KMS-11 (cell line): Measurements from ENCODE around the gene ESPN.
"Not testable (repeated sequence)": the region's sequence is repeated elsewhere in the genome, so short reads cannot be mapped to it uniquely, and the experiment has no call there.

Experiments
- H2AFZ ChIP-seq: fragments of 200-600 bp; sonication (generic); 2 replicates; pipeline ENCODE4 v1.6.1; 2016; ENCODE audit warnings: antibody characterized with exemption, mixed run types, low read depth
- H3K27ac ChIP-seq: fragments of 200-600 bp; sonication (generic); 2 replicates; pipeline ENCODE4 v1.6.1; 2016; ENCODE audit warnings: mild to moderate bottlenecking, mixed run types
- H3K27me3 ChIP-seq: fragments of 200-600 bp; sonication (generic); 2 replicates; pipeline ENCODE4 v1.6.1; 2017; ENCODE audit warnings: mild to moderate bottlenecking, low read depth, mixed run types, moderate library complexity; ENCODE audit not compliant: insufficient read depth
- H3K36me3 ChIP-seq: fragments of 200-600 bp; sonication (generic); 2 replicates; pipeline ENCODE4 v1.6.1; 2017; ENCODE audit warnings: mild to moderate bottlenecking, mixed run types; ENCODE audit not compliant: insufficient read depth
- H3K4me1 ChIP-seq: fragments of 200-600 bp; sonication (generic); 2 replicates; pipeline ENCODE4 v1.6.1; 2016; ENCODE audit warnings: mild to moderate bottlenecking, low read depth, mixed run types; ENCODE audit not compliant: poor library complexity, severe bottlenecking
- H3K4me2 ChIP-seq: fragments of 200-600 bp; sonication (generic); 2 replicates; pipeline ENCODE4 v1.7.0; 2016; ENCODE audit warnings: mild to moderate bottlenecking, mixed run types
- H3K4me3 ChIP-seq: fragments of 200-600 bp; sonication (generic); IDR thresholded peaks from 2 replicates; pipeline ENCODE4 v1.6.1; 2017; ENCODE audit warnings: low read depth, low read length, mixed read lengths; ENCODE audit not compliant: insufficient read depth
- H3K79me2 ChIP-seq: fragments of 200-600 bp; sonication (generic); 2 replicates; pipeline ENCODE4 v1.6.1; 2016; ENCODE audit warnings: low read depth, mixed run types; ENCODE audit not compliant: insufficient read depth
- H3K9ac ChIP-seq: fragments of 200-600 bp; sonication (generic); 2 replicates; pipeline ENCODE4 v1.6.1; 2016; ENCODE audit warnings: mild to moderate bottlenecking, mixed run types
- H4K20me1 ChIP-seq: fragments of 200-600 bp; sonication (generic); 2 replicates; pipeline ENCODE4 v1.6.1; 2016; ENCODE audit warnings: mild to moderate bottlenecking, mixed run types; ENCODE audit not compliant: insufficient read depth
- CTCF ChIP-seq: fragments of 200-600 bp; sonication (generic); conservative IDR thresholded peaks from 2 replicates; pipeline ENCODE4 v1.6.1; 2017; ENCODE audit warnings: low read depth, mild to moderate bottlenecking, antibody characterized with exemption, low read length, moderate library complexity, mixed read lengths

Gene ESPN

GRCh38 chr1:6490181-6491080 lies 65.9 kb downstream of the ESPN start:
- Histone ChIP-seq H3K4me2 (peak overlapping the region; percentile 95), H3K36me3 (no peaks in the 10 kb centered on the region), H3K4me1 (peaks cover 10% of the 10 kb centered on the region), H3K27me3 (peaks cover 8% of the 10 kb centered on the region), H3K79me2 (no peaks in the 10 kb centered on the region), H3K9ac (peak overlapping the region; percentile 63; the same call in 1 of the 2 replicates), H2AFZ (peak overlapping the region; percentile 97), H3K27ac (no peak overlapping the region), H3K4me3 (peak overlapping the region; percentile 81), H4K20me1 (no peaks in the 10 kb centered on the region)
- TF ChIP-seq CTCF: peak; percentile 40

GRCh38 chr1:6491081-6491449 lies 66.5 kb downstream of the ESPN start:
- no peak overlapping the region for H3K4me3 ChIP-seq
- peak overlapping the region; percentile 63; the same call in 1 of the 2 replicates for H3K9ac ChIP-seq
- H3K27ac ChIP-seq: no peak overlapping the region

GRCh38 chr1:6491480-6491962 lies 66.9 kb downstream of the ESPN start, which contains the start of gene PLEKHG5:
Gene PLEKHG5, minus strand, starts transcription at chr1:6491667. Its CDS starts 14,096 bp downstream, at chr1:6477571.
- peak within 1 kb of the TSS; percentile 97 for H2AFZ ChIP-seq
- no peak within 1 kb of the TSS for H3K27ac ChIP-seq
- peak within 1 kb of the TSS; percentile 63; the same call in 1 of the 2 replicates for H3K9ac ChIP-seq
- H4K20me1 ChIP-seq: no peaks in the 10 kb centered on the region
- H3K36me3 ChIP-seq: no peaks in the 10 kb centered on the region
- H3K4me3 ChIP-seq: peak within 1 kb of the TSS; percentile 81
- peaks cover 7% of the 10 kb centered on the region; the same call in 1 of the 2 replicates for H3K27me3 ChIP-seq
- H3K79me2 ChIP-seq: no peaks in the 10 kb centered on the region
- H3K4me2 ChIP-seq: peak within 1 kb of the TSS; percentile 95
- TF ChIP-seq CTCF: no peak
- H3K4me1 ChIP-seq: peaks cover 10% of the 10 kb centered on the region

More at GRCh38 chr1:6491081-6491449, 66.5 kb downstream of the ESPN start:
- H3K4me2 ChIP-seq: peak overlapping the region; percentile 95
- no peaks in the 10 kb centered on the region for H3K36me3 ChIP-seq
- no peaks in the 10 kb centered on the region for H3K79me2 ChIP-seq
- H4K20me1 ChIP-seq: no peaks in the 10 kb centered on the region
- H3K4me1 ChIP-seq: peaks cover 10% of the 10 kb centered on the region
- no peak for TF ChIP-seq CTCF
- peak overlapping the region; percentile 97 for H2AFZ ChIP-seq
- H3K27me3 ChIP-seq: peaks cover 5% of the 10 kb centered on the region

- no peaks in the 10 kb centered on the region for H4K20me1 ChIP-seq
- no peaks in the 10 kb centered on the region for H3K79me2 ChIP-seq
- no peak for TF ChIP-seq CTCF
- no peak overlapping the region for H3K9ac ChIP-seq
- H3K4me3 ChIP-seq: no peak overlapping the region
- peaks cover 7% of the 10 kb centered on the region for H3K4me1 ChIP-seq
- H2AFZ ChIP-seq: no peak overlapping the region
- H3K4me2 ChIP-seq: no peak overlapping the region
- peaks cover 11% of the 10 kb centered on the region for H3K27me3 ChIP-seq
- H3K36me3 ChIP-seq: no peaks in the 10 kb centered on the region
- no peak overlapping the region for H3K27ac ChIP-seq
Measured at GRCh38 chr1:6491966-6492365, 67.4 kb downstream of the ESPN start.

- not testable (repeated sequence) for H3K27ac ChIP-seq, H3K4me3 ChIP-seq, H3K4me2 ChIP-seq, H3K79me2 ChIP-seq, H2AFZ ChIP-seq, H4K20me1 ChIP-seq, H3K9ac ChIP-seq, H3K36me3 ChIP-seq
- peaks cover 13% of the 10 kb centered on the region for H3K27me3 ChIP-seq
- H3K4me1 ChIP-seq: peaks cover 10% of the 10 kb centered on the region
Measured at GRCh38 chr1:6493834-6494223, 69.3 kb downstream of the ESPN start.
